Peyer's patch (tissue), 4 donors: ENCODE measurements around the gene GMCL1. TPM values are rescaled to one million over a fixed set of nuclear protein-coding genes. Genes with fewer than 3 reads are reported as not detected.

Experiments used
- DNase-seq, 3 donors: peaks; one replicate each; pipeline ENCODE4 v3.0.0-alpha.2; 2017 to 2019
- H3K27ac ChIP-seq, 4 donors: fragments of 200-600 bp; sonication (generic); one replicate each; pipeline ENCODE4 v1.5.1; 2016 to 2019
- H3K27me3 ChIP-seq, 2 donors: fragments of 200-600 bp; sonication (generic); one replicate each; pipeline ENCODE4 v1.5.1; 2019
- H3K36me3 ChIP-seq, 3 donors: fragments of 200-600 bp; sonication (generic); one replicate each; pipeline ENCODE4 v1.5.1; 2016 to 2019
- H3K4me1 ChIP-seq, 4 donors: fragments of 200-600 bp; sonication (generic); one replicate each; pipeline ENCODE4 v1.5.1; 2016 to 2019
- H3K4me3 ChIP-seq, 4 donors: fragments of 200-600 bp; sonication (generic); 1 replicate in 3 of 4; 2 replicates in 1 of 4; pipeline ENCODE4 v1.5.1; 2016 to 2019; ENCODE audit warnings: mild to moderate bottlenecking in 1 of 4
- H3K9me3 ChIP-seq, 4 donors: fragments of 200-600 bp; sonication (generic); one replicate each; pipeline ENCODE4 v1.5.1; 2016 to 2019; ENCODE audit warnings: mild to moderate bottlenecking in 1 of 4
- CTCF ChIP-seq, 6 experiments: fragments of 450-650 bp in 4 of 6; fragments of 200-600 bp in 2 of 6; sonication (generic) in 1 of 6; IDR thresholded peaks; one replicate each; pipeline ENCODE4 v1.5.1; 2017 to 2019; ENCODE audit warnings: antibody characterized with exemption in 6 of 6, mild to moderate bottlenecking in 3 of 6, moderate library complexity in 1 of 6
- POLR2A ChIP-seq, 2 donors: fragments of 450-650 bp; IDR thresholded peaks; one replicate each; pipeline ENCODE4 v1.5.1; 2017; ENCODE audit warnings: antibody characterized with exemption in 2 of 2, mild to moderate bottlenecking in 2 of 2, moderate library complexity in 2 of 2
- total RNA-seq, 4 donors: library from RNA; depleted of rRNA; stranded (reverse); fragments of >200 nt; gene quantifications; one replicate each; pipeline ENCODE4 v1.1.0, GENCODE V29; 2016

GMCL1 gene
- total RNA-seq, 4 donors from 2014 or later: 15.4 to 29.2 (median 23.0) TPM

GRCh38 chr2:69902213-69902922 is 72.9 kb downstream of the GMCL1 start:
- no peak for TF ChIP-seq CTCF (IDR thresholded peaks at IDR 0.05)
- no peak for TF ChIP-seq POLR2A (IDR thresholded peaks at IDR 0.05)
- Histone ChIP-seq H3K4me3 (peak overlapping the region in 2 of 4 donors; percentile 9 to 28), H3K9me3 (no peaks in the 10 kb centered on the region), H3K36me3 (peaks cover 0 to 75% (median 0%) of the 10 kb centered on the region in 3 donors), H3K27me3 (no peaks in the 10 kb centered on the region), H3K4me1 (peaks cover 0 to 5% (median 0%) of the 10 kb centered on the region in 4 donors), H3K27ac (peak overlapping the region; percentile 1 to 77 (median 3))
- DNase-seq: peak in 2 of 3 donors; percentile 65 to 72

- DNase-seq: no peak
- Histone ChIP-seq H3K27ac (no peak overlapping the region), H3K27me3 (no peaks in the 10 kb centered on the region), H3K4me1 (no peaks in the 10 kb centered on the region), H3K4me3 (no peak overlapping the region), H3K36me3 (peaks cover 0 to 67% (median 0%) of the 10 kb centered on the region in 3 donors), H3K9me3 (no peaks in the 10 kb centered on the region)
- no peak for TF ChIP-seq CTCF (IDR thresholded peaks at IDR 0.05)
- no peak for TF ChIP-seq POLR2A (IDR thresholded peaks at IDR 0.05)
Observed at GRCh38 chr2:69907216-69907615, 77.8 kb downstream of the GMCL1 start.

DNA sequence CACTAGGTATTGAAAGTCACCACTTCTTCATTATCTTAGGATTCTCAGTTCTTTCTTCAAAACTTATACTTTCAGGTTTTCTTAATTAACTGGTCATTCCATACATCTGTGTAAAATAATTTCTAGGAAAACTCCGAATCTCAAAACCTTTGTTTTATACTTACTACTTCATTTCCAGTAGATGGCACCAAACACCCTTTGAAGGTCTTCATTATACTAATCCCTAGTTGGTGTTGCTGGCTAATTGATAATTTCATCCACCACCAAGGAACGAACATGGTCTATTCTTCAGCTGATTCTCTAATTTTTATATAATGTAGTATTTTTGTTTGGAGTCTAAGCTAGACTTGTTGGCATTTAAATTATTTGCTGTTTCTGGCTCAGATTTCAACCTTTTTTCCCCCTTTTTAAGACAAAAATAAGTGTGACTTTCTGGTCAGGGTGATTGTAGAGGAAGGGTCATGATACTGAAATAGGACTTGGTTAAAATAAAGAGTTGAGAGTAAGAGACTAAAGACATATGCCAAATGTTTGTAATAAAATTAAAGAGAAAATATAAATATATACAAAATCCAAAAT is 82.6 kb downstream of the GMCL1 start:
- H3K4me3 ChIP-seq: no peak overlapping the region
- peaks cover 0 to 12% (median 8%) of the 10 kb centered on the region in 4 donors for H3K4me1 ChIP-seq
- no peaks in the 10 kb centered on the region for H3K27me3 ChIP-seq
- peaks cover 0 to 40% (median 0%) of the 10 kb centered on the region in 3 donors for H3K36me3 ChIP-seq
- H3K27ac ChIP-seq: no peak overlapping the region
- H3K9me3 ChIP-seq: no peaks in the 10 kb centered on the region
- DNase-seq: no peak
- TF ChIP-seq CTCF (IDR thresholded peaks at IDR 0.05) (peak; percentile 16 to 89 (median 78)), POLR2A (IDR thresholded peaks at IDR 0.05) (no peak)

GRCh38 chr2:69914164-69914949 is 84.9 kb downstream of the GMCL1 start:
- peaks cover 0 to 38% (median 0%) of the 10 kb centered on the region in 3 donors for H3K36me3 ChIP-seq
- H3K9me3 ChIP-seq: no peaks in the 10 kb centered on the region
- no peaks in the 10 kb centered on the region for H3K27me3 ChIP-seq
- H3K4me3 ChIP-seq: peak overlapping the region; percentile 59 to 83 (median 77)
- H3K27ac ChIP-seq: peak overlapping the region; percentile 95 to 99 (median 98)
- TF ChIP-seq POLR2A (IDR thresholded peaks at IDR 0.05) (peak; percentile 88 to 96), CTCF (IDR thresholded peaks at IDR 0.05) (peak in 4 of 6 experiments; percentile 11 to 43 (median 17))
- H3K4me1 ChIP-seq: peaks cover 0 to 12% (median 8%) of the 10 kb centered on the region in 4 donors
- DNase-seq: peak; percentile 97 to 100 (median 100)
